Nephron progenitor cell (in vitro differentiated cells): ENCODE results near the gene PHYHD1.

Experiments
- DNase-seq: peaks from one replicate; pipeline ENCODE4 v3.0.0; 2021
- H3K27ac Mint-ChIP-seq: 2 replicates; pipeline ENCODE4 v1.8.0; 2021; ENCODE audit warnings: mild to moderate bottlenecking, moderate library complexity, mixed read lengths
- H3K27me3 Mint-ChIP-seq: 2 replicates; pipeline ENCODE4 v1.8.0; 2021; ENCODE audit warnings: mild to moderate bottlenecking, low read depth, mixed read lengths; ENCODE audit not compliant: poor library complexity
- H3K36me3 Mint-ChIP-seq: 2 replicates; pipeline ENCODE4 v1.8.0; 2021; ENCODE audit warnings: low read depth, mixed read lengths
- H3K4me1 Mint-ChIP-seq: 2 replicates; pipeline ENCODE4 v1.8.0; 2021; ENCODE audit warnings: mixed read lengths
- H3K4me3 Mint-ChIP-seq: 2 replicates; pipeline ENCODE4 v1.8.0; 2021; ENCODE audit warnings: mild to moderate bottlenecking, moderate library complexity, mixed read lengths
- H3K9me3 Mint-ChIP-seq: 2 replicates; pipeline ENCODE4 v1.8.0; 2021; ENCODE audit warnings: mild to moderate bottlenecking, moderate library complexity, mixed read lengths
- CTCF ChIP-seq: fragments of 200-600 bp; sonication (generic); IDR thresholded peaks from 2 replicates; pipeline ENCODE4 v1.5.0; 2021; ENCODE audit warnings: antibody characterized with exemption

PHYHD1 gene

GRCh38 chr9:128920381-128921058 lies at the start of gene PHYHD1:
Gene PHYHD1 (plus strand): TSS chr9:128920982. CDS start chr9:128922324, 1,342 bp downstream.
- Mint-ChIP-seq H3K27ac (peak within 1 kb of the TSS; percentile 87), H3K36me3 (peaks cover 17% of the 10 kb centered on the region), H3K27me3 (no peaks in the 10 kb centered on the region), H3K9me3 (no peaks in the 10 kb centered on the region), H3K4me3 (peak within 1 kb of the TSS; percentile 81), H3K4me1 (peaks cover 24% of the 10 kb centered on the region)
- no peak for DNase-seq
- no peak for TF ChIP-seq CTCF

- Mint-ChIP-seq H3K27ac (no peak overlapping the region), H3K27me3 (no peaks in the 10 kb centered on the region), H3K9me3 (no peaks in the 10 kb centered on the region), H3K36me3 (peaks cover 5% of the 10 kb centered on the region), H3K4me3 (no peak overlapping the region), H3K4me1 (peaks cover 12% of the 10 kb centered on the region)
- no peak for DNase-seq
- no peak for TF ChIP-seq CTCF
These were observed 42.9 kb upstream of the PHYHD1 start for GRCh38 chr9:128877852-128878251.

GRCh38 chr9:128881884-128882676 lies 38.7 kb upstream of the PHYHD1 start, which contains the start of the genes KYAT1 and LRRC8A:
Gene KYAT1 (minus strand): TSS chr9:128881950. CDS start chr9:128845405, 36,545 bp downstream.
Gene LRRC8A (plus strand): TSS chr9:128882133. CDS start chr9:128907165, 25,032 bp downstream.
- peak within 1 kb of the TSS; percentile 97 for H3K27ac Mint-ChIP-seq
- H3K9me3 Mint-ChIP-seq = no peaks in the 10 kb centered on the region
- peak within 1 kb of the TSS; percentile 99 for H3K4me3 Mint-ChIP-seq
- DNase-seq = peak; percentile 98
- peaks cover 21% of the 10 kb centered on the region for H3K36me3 Mint-ChIP-seq
- H3K27me3 Mint-ChIP-seq = no peaks in the 10 kb centered on the region
- H3K4me1 Mint-ChIP-seq = peaks cover 42% of the 10 kb centered on the region
- TF ChIP-seq CTCF = no peak

GRCh38 chr9:128882677-128883603 lies 37.8 kb upstream of the PHYHD1 start:
- no peak for TF ChIP-seq CTCF
- no peaks in the 10 kb centered on the region for H3K9me3 Mint-ChIP-seq
- H3K27ac Mint-ChIP-seq = peak overlapping the region; percentile 97
- H3K4me3 Mint-ChIP-seq = peak overlapping the region; percentile 99
- H3K4me1 Mint-ChIP-seq = peaks cover 48% of the 10 kb centered on the region
- DNase-seq = peak; percentile 31
- peaks cover 24% of the 10 kb centered on the region for H3K36me3 Mint-ChIP-seq
- no peaks in the 10 kb centered on the region for H3K27me3 Mint-ChIP-seq

- Mint-ChIP-seq H3K27me3 (peaks cover 3% of the 10 kb centered on the region), H3K9me3 (no peaks in the 10 kb centered on the region), H3K4me3 (peak overlapping the region; percentile 99), H3K4me1 (peaks cover 59% of the 10 kb centered on the region), H3K27ac (no peak overlapping the region), H3K36me3 (peaks cover 36% of the 10 kb centered on the region)
- DNase-seq = no peak
- TF ChIP-seq CTCF = no peak
These were observed 36.6 kb upstream of the PHYHD1 start for GRCh38 chr9:128884164-128884563.
